Spleen (tissue), 11 donors: ENCODE results near the gene SYNGR4. TPM values are rescaled to one million over a fixed set of nuclear protein-coding genes. Genes with fewer than 3 reads are reported as not detected.

Source experiments
- DNase-seq: peaks from one replicate; pipeline ENCODE4 v3.0.0-alpha.2; 2020
- H3K27ac ChIP-seq, 8 donors: fragments of 200-600 bp; sonication (generic) in 7 of 8; 1 replicate in 4 of 8; 2 replicates in 4 of 8; pipeline versions ENCODE4 v1.5.0 to v1.8.0; 2016 to 2021; ENCODE audit warnings: inconsistent platforms in 4 of 8, mild to moderate bottlenecking in 4 of 8, moderate library complexity in 1 of 8
- H3K27me3 ChIP-seq, 7 donors: fragments of 200-600 bp; sonication (generic) in 6 of 7; replicated peaks in 1 of 7; 1 replicate in 4 of 7; 2 replicates in 3 of 7; pipeline versions ENCODE4 v1.5.0 to v1.8.0; 2016 to 2021; ENCODE audit warnings: inconsistent platforms in 3 of 7, mild to moderate bottlenecking in 1 of 7
- H3K36me3 ChIP-seq, 6 donors: fragments of 200-600 bp; sonication (generic) in 5 of 6; 1 replicate in 4 of 6; 2 replicates in 2 of 6; pipeline versions ENCODE4 v1.5.0 to v1.8.0; 2016 to 2021; ENCODE audit warnings: inconsistent platforms in 2 of 6
- H3K4me1 ChIP-seq, 6 donors: fragments of 200-600 bp; sonication (generic) in 5 of 6; 1 replicate in 3 of 6; 2 replicates in 3 of 6; pipeline versions ENCODE4 v1.5.0 to v1.8.0; 2016 to 2021; ENCODE audit warnings: inconsistent platforms in 3 of 6
- H3K4me3 ChIP-seq, 8 donors: fragments of 200-600 bp; sonication (generic) in 7 of 8; 1 replicate in 4 of 8; 2 replicates in 4 of 8; pipeline versions ENCODE4 v1.5.0 to v1.8.0; 2016 to 2021; ENCODE audit warnings: inconsistent platforms in 4 of 8, mild to moderate bottlenecking in 4 of 8, moderate library complexity in 2 of 8
- H3K9me3 ChIP-seq, 8 donors: fragments of 200-600 bp; sonication (generic) in 7 of 8; 1 replicate in 4 of 8; 2 replicates in 4 of 8; pipeline versions ENCODE4 v1.5.0 to v1.8.0; 2016 to 2021; ENCODE audit warnings: inconsistent platforms in 4 of 8
- POLR2A ChIP-seq, 3 donors: fragments of 450-650 bp; IDR thresholded peaks; one replicate each; pipeline ENCODE4 v1.5.1; 2017; ENCODE audit warnings: antibody characterized with exemption in 3 of 3, mild to moderate bottlenecking in 1 of 3
- POLR2AphosphoS5 ChIP-seq, 3 donors: sonication (generic); formaldehyde crosslinking; IDR thresholded peaks; one replicate each; pipeline ENCODE4 v1.5.1; 2017; ENCODE audit warnings: antibody characterized with exemption in 3 of 3
- WGBS, 5 donors: extraction: QIAGEN DNeasy Blood & Tissue Kit in 3 of 5; methylation state at CpG; one replicate each; pipeline versions ENCODE4 v1.1.5 to v1.1.7; 2013 to 2018; 5-methylcytosine and 5-hydroxymethylcytosine counted together
- intact Hi-C: fragments of 100-400 bp; cut with DNase I; formaldehyde crosslinking; loops from one replicate; pipeline ENCODE4 v1.15.0; 2023; ENCODE audit warnings: low total_unique reads
- polyA plus RNA-seq, 3 donors: library from polyadenylated mRNA; stranded (reverse); fragments of 200-250 nt; gene quantifications; one replicate each; pipeline ENCODE4 v1.2.1, GENCODE V29; 2013
- total RNA-seq, 7 donors: library from RNA; depleted of rRNA in 3 of 7; stranded (reverse); fragments of >200 nt in 3 of 7; fragmentation: NEBNext Ultra II Directional in 4 of 7; extraction: Animal tissue kit (Norgen Biotek cat#: 25700) in 4 of 7; gene quantifications; one replicate each; pipeline versions ENCODE4 v1.1.0 to v1.2.1, GENCODE V29; 2016 to 2021
- TF ChIP-seq, protein P1 (sequence below), 11 experiments: fragments of 200-600 bp in 7 of 11; fragments of 450-650 bp in 4 of 11; sonication (generic) in 4 of 11; IDR thresholded peaks in 8 of 11; conservative IDR thresholded peaks in 3 of 11; 1 replicate in 7 of 11; 2 replicates in 4 of 11; pipeline versions ENCODE4 v1.4.0 to v1.8.0; 2016 to 2021; ENCODE audit warnings: antibody characterized with exemption in 11 of 11, inconsistent platforms in 4 of 11, mild to moderate bottlenecking in 1 of 11
- donor health status: healthy with polysubstance abuse.
- donor health status: DM: no; HTN: no; CAD: no; lungs with moderate emphysema.
- donor health status: DM: no; HTN: no; CAD: no.
- donor health status: Bipolar disorder and iron deficiency.
- donor health status: healthy.
- donor health status: DM: no; HTN: no; CAD: no.
- donor health status: DM: yes; HTN: yes; CAD: no.

The SYNGR4 gene
- total and polyA plus RNA-seq, 10 donors, result 0.09 TPM; not detected in 9

DNA sequence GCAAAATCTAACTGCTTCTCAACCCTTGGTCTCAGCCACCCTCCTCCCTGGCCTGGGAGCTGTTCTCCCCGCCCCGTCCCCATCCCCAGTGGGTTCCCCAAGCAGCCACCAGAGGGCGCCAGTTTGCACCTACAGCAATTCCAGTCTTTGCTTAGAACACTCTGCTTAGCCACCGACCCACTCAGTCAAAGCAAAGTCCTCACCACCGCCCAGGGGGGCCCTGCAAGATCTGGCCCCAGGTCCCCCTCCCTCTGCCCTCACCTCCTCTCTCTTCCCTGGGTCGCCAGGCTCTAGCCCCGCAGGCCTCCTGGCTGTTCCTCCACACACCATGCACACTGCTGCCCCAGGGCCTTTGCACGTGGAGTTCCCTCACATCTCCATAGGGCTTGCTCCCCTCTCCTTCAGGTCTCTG is 12.8 kb upstream of the SYNGR4 start:
- intact Hi-C loops, result no loop called here
- Histone ChIP-seq H3K27ac (no peak overlapping the region), H3K4me3 (no peak overlapping the region), H3K27me3 (no peaks in the 10 kb centered on the region), H3K36me3 (peaks cover 0 to 8% (median 0%) of the 10 kb centered on the region in 6 donors), H3K9me3 (no peaks in the 10 kb centered on the region), H3K4me1 (peaks cover 0 to 3% (median 0%) of the 10 kb centered on the region in 6 donors)
- TF ChIP-seq, protein P1, sequence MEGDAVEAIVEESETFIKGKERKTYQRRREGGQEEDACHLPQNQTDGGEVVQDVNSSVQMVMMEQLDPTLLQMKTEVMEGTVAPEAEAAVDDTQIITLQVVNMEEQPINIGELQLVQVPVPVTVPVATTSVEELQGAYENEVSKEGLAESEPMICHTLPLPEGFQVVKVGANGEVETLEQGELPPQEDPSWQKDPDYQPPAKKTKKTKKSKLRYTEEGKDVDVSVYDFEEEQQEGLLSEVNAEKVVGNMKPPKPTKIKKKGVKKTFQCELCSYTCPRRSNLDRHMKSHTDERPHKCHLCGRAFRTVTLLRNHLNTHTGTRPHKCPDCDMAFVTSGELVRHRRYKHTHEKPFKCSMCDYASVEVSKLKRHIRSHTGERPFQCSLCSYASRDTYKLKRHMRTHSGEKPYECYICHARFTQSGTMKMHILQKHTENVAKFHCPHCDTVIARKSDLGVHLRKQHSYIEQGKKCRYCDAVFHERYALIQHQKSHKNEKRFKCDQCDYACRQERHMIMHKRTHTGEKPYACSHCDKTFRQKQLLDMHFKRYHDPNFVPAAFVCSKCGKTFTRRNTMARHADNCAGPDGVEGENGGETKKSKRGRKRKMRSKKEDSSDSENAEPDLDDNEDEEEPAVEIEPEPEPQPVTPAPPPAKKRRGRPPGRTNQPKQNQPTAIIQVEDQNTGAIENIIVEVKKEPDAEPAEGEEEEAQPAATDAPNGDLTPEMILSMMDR (IDR thresholded peaks at IDR 0.05 in 8 of 11, conservative IDR thresholded peaks at IDR 0.05 in 3 of 11), result peak; percentile 62 to 95 (median 86)
- TF ChIP-seq POLR2AphosphoS5 (IDR thresholded peaks at IDR 0.05), result no peak
- 41 to 52% (median 45%) methylated on average over 8 of the region's 8 CpGs for WGBS, 5 donors
- DNase-seq, result peak; percentile 93

- TF ChIP-seq POLR2AphosphoS5 (IDR thresholded peaks at IDR 0.05) (no peak), POLR2A (IDR thresholded peaks at IDR 0.05) (no peak)
- TF ChIP-seq, protein P1 (IDR thresholded peaks at IDR 0.05 in 8 of 11, conservative IDR thresholded peaks at IDR 0.05 in 3 of 11), result no peak
- 86 to 96% (median 91%) methylated on average over 5 of the region's 5 CpGs for WGBS, 5 donors
Measured at GRCh38 chr19:48353677-48354076, 10.5 kb upstream of the SYNGR4 start.

DNA sequence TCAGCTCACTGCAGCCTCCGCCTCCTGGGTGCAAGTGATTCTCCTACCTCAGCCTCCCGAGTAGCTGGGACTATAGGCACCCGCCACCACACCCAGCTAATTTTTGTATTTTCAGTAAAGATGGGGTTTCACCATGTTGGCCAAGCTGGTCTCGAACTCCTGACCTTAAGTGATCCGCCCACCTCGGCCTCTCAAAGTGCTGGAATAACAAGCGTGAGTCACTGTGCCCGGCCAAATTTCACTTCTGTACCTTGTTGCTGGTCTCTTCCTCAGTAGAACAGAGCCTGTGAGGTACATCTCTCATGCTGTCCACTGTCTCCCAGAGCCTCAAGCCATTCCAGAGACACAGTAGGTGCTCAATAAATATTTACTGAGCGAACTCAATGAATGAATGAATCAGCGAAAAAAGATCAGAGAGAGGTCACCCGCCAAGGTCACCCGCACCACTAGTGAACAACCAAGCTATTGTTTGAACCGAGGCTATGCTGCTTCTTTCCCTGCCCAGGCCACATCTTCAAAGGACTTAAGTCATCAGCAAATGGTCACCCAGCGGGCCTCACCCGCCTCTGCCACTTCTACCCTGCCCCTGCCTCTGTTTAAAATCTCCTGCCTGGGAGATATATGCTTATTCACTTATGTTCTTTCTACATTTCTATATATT is 9.7 kb upstream of the SYNGR4 start:
- Histone ChIP-seq H3K27me3 (no peaks in the 10 kb centered on the region), H3K9me3 (no peaks in the 10 kb centered on the region), H3K4me3 (no peak overlapping the region), H3K27ac (no peak overlapping the region), H3K4me1 (peaks cover 0 to 3% (median 0%) of the 10 kb centered on the region in 6 donors), H3K36me3 (peaks cover 0 to 17% (median 0%) of the 10 kb centered on the region in 6 donors)
- no peak for DNase-seq
- intact Hi-C loops, result no loop called here
- WGBS, 5 donors, result 84 to 93% (median 93%) methylated on average over 15 of the region's 15 CpGs
- TF ChIP-seq, protein P1 (IDR thresholded peaks at IDR 0.05 in 8 of 11, conservative IDR thresholded peaks at IDR 0.05 in 3 of 11), result no peak
- TF ChIP-seq POLR2A (IDR thresholded peaks at IDR 0.05), result no peak
- TF ChIP-seq POLR2AphosphoS5 (IDR thresholded peaks at IDR 0.05), result no peak

More at GRCh38 chr19:48353677-48354076, 10.5 kb upstream of the SYNGR4 start:
- no peak overlapping the region for H3K27ac ChIP-seq
- peaks cover 0 to 11% (median 0%) of the 10 kb centered on the region in 6 donors for H3K36me3 ChIP-seq
- H3K27me3 ChIP-seq, result no peaks in the 10 kb centered on the region
- no peaks in the 10 kb centered on the region for H3K9me3 ChIP-seq
- no peak overlapping the region for H3K4me3 ChIP-seq
- intact Hi-C loops, result no loop called here
- no peak for DNase-seq
- H3K4me1 ChIP-seq, result peaks cover 0 to 3% (median 0%) of the 10 kb centered on the region in 6 donors

- Histone ChIP-seq H3K4me1 (peaks cover 0 to 3% (median 0%) of the 10 kb centered on the region in 6 donors), H3K27me3 (no peaks in the 10 kb centered on the region), H3K4me3 (no peak overlapping the region), H3K27ac (no peak overlapping the region), H3K36me3 (peaks cover 0 to 23% (median 0%) of the 10 kb centered on the region in 6 donors), H3K9me3 (no peaks in the 10 kb centered on the region)
- 90 to 94% (median 93%) methylated on average over 9 to 12 of the region's 12 CpGs for WGBS, 5 donors
- no peak for DNase-seq
- TF ChIP-seq POLR2A (IDR thresholded peaks at IDR 0.05) (no peak), POLR2AphosphoS5 (IDR thresholded peaks at IDR 0.05) (no peak)
- TF ChIP-seq, protein P1 (IDR thresholded peaks at IDR 0.05 in 8 of 11, conservative IDR thresholded peaks at IDR 0.05 in 3 of 11), result no peak
- intact Hi-C loops, result no loop called here
Measured at GRCh38 chr19:48355365-48355954, 8.7 kb upstream of the SYNGR4 start.
